Measurements from ENCODE around the gene ENPP1.

ENPP1 gene

DNA sequence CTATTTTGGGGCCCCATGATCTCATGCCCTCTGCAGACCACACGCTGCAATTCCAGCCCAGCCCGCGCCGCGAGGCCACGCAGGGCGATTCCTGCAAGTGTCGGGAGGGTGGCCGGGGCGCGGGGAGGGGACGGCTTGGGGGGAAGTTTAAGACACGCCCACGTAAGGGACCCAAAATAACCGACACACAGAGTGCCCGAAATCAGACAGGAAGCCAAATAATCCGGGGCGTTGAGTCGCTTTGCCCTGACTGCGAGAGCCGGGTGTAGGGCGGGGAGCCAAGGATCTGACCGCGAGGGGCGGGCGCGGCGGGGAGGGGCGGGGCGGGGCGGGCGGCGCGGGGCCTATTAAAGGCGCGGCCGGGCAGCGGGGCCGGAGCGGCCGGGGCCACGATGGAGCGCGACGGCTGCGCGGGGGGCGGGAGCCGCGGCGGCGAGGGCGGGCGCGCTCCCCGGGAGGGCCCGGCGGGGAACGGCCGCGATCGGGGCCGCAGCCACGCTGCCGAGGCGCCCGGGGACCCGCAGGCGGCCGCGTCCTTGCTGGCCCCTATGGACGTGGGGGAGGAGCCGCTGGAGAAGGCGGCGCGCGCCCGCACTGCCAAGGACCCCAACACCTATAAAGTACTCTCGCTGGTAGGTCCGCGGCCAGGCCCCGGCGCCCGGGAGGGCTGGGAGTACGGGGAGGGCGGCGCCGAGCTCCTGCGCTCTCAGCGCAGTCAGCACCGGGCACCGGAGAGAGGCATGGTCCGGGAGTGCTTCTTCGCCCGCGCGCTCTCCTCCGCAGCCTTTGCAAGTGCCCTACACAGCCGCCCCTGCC, at the start of gene ENPP1:
Gene ENPP1 (plus strand): TSS at position 377 of the 816 bp plus-strand sequence. CDS start 16 bp downstream, at position 393.
- peak; percentile 12 to 13 for DNase-seq

DNA sequence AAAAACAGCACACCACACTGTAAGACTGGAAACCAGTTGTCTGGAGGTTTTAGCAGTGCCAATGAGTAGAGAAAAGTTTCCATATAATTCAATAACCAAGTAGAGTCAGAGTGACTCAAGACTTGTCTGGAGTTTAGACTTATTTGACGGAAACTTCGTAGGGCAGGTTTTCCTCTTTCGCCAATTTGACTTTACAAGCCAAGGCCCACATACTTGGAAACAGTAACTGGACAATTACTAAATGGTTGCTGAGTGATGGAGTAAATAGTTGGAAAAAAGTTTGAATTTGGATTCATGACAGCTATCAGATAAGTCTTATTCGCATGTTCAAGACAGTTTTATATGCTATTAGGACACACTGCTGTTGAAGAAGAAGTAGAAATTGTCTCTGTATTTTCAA, 48.9 kb upstream of the ENPP1 start:
- no peak for DNase-seq

DNA sequence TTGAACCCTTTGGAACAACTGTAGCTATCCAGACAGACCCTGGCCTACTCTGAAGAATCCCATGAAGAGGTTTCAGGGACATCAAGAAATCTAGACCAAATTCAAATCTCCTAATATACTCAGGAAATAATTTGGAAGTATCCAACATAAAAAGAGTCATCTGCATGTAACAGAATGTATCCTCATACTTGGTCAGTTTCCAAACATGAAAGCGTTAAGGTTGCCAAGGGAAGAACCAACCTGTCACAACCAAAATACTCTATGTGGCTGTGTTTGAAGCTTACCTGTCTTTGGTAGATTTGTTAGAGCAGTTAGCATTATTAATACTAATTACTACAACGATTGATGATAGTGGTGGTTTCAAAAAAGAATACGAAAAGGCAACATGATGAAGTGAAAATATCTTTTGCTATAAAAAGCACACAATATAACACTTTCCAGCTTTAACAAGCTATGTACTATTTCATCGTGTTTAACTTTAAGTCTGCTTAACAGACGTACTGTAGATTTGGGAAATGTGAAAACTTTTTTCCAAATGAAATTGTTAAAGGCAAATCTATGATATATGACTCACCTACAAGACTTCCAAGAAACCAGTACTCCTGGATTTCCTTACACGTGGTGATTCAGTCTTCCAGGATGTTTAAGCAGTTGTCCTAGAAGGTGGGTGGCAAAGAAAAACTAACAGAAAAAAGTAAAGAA, 46.6 kb upstream of the ENPP1 start:
- no peak for DNase-seq

DNA sequence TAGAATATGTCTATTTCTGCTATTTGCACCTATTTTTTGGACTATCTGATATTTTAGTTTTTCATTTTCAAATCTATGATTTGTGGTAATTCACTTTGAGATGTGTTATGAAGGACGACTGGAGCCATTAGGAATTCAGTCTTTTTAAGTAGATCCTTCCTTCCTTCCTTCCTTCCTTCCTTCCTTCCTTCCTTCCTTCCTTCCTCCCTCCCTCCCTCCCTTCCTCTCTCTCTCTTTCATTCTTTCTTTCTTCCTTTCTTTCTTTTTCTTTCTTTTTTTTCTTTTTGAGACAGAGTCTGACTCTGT, 46.1 kb upstream of the ENPP1 start:
- DNase-seq, result no peak

DNA sequence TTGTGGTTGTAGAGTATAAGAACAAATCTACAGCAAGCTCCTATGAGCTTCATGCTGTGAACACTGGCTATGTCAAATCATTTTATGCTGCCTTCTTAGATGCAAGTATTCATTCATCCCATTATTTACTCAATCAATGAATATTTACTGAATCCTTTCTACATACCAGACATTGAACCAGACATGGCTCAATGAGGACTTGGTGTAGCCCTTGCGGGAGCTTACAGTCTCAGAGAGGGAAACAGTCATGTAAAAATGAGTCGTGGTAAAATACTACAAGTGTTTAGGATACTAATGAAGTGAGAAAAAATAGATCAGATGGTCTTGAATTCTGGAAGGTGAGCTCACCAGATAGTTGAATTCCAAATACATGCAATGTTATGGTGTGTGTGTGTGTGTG, 44.8 kb upstream of the ENPP1 start:
- no peak for DNase-seq

DNA sequence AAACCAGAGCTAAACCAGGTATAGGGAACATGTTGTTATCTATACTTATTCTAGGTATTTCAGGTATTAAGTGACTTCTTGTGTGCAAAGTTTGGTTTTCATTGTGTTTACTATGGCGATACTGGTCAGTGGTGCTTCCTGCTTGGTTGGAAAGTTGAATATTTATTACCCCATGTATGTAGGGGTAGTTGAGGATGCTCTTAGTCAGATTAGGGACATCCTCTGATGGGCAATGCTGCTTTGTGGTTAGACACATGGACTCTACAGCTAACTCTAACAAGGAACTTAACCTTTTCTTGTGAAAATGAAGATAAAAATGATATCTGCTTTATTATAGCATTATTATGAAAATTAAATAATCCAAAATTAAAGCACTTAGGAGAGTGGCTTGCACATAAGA, 44.1 kb upstream of the ENPP1 start:
- DNase-seq, result no peak

DNA sequence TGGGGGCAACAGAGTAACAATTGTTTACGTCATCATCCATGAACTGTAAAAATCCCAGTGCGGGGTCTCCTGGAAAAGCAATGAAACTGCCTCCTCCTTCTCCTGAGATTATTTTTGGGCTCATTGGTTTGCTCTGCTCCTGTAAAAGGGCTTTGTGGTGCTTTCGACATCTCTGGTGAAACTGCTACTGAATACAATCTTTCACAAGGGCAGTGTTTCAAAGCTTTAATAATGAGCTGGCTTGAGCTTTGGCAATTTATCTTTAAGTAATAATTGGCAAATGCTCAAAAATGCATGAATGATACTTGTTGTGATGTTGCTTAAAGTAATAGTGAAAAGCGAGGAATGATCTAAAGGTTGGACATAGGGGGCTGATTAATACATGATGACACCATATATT, 43.5 kb upstream of the ENPP1 start:
- no peak for DNase-seq

DNA sequence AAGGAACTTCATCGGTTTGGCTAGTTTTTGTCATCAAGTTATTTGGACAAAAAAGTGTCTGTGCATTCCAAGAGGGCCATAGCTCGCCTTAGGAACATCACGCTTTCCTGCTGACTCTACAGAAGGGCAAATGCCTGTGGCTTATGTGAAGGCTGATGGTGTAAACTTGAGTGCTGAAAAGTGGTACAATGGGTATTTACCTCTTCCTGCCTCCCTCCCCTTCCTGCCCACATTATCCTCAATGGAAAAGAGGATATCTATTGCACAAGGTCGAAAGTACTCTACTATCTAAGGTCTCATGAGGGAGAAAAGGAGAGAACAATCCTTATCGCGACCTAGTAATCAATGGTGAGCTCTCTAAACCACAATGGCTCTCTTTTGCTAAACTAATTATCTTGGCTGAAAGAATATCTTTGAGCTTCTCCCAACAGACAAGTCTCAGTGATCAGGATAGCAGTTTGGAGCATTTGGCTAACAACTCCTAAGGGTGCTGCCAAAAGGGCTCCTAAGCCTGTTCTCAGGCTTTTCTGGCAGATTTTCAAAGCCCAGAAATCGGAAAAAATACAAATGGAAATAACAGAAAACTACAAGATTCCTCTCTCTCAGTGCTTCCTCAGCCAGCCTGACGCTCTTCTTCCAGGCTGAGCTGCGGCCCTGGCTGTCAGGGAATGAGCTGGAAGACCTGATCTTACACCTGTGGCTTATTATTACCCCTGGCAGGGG, 42.6 kb upstream of the ENPP1 start:
- DNase-seq, result no peak

DNA sequence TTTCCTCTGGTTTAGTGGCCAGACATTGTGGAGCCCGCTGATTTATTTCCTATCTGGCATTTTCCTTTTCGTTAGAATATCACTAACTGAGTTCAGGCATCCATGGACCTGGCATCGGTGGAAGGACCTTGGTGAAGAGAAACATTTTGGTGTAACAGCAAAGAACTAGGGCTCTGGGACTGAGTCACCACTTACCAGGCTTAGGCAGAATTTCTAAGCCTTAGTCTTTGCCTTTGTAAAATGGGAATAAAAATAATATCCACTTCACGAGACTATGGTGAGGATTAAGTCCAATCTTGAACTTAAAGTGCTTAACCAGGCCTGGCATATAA, 42.0 kb upstream of the ENPP1 start:
- no peak for DNase-seq

DNA sequence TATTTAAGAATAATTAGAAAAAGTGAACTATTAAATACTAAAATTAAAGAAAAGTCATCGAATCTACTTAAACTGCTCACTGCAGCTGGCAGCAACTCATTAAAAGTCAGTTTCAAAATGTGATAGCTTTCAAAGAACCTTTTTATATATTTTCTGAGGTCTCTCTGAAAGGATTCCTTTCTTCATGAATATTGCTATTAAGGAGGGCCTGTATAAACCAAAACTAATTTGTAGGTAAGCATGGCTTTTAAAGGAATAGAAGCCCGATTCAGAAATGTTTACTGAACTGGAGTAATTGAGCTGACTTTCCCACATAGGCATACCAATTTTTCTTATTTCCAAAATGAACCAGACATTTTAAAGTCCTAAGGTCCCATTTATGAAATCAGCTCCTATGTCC, 41.2 kb upstream of the ENPP1 start:
- no peak for DNase-seq

DNA sequence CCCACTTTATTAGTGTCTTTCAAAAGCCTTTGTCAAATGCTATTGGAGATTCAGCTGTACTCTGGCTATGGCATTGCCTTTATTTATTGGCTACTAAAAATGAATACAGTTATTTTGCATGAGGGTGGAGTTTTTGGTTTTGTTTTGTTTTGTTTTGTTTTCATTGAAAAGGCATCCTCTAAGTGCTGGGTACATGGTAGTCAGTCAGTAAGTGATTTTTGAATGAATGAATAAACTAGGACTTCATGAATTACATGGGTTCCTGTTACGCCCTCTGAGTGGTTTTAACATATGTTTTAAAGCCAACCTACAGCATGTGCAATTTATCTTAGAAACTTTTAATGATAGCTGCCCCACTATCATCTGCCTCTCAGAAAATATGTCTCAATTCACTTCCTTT, 38.9 kb upstream of the ENPP1 start:
- no peak for DNase-seq

DNA sequence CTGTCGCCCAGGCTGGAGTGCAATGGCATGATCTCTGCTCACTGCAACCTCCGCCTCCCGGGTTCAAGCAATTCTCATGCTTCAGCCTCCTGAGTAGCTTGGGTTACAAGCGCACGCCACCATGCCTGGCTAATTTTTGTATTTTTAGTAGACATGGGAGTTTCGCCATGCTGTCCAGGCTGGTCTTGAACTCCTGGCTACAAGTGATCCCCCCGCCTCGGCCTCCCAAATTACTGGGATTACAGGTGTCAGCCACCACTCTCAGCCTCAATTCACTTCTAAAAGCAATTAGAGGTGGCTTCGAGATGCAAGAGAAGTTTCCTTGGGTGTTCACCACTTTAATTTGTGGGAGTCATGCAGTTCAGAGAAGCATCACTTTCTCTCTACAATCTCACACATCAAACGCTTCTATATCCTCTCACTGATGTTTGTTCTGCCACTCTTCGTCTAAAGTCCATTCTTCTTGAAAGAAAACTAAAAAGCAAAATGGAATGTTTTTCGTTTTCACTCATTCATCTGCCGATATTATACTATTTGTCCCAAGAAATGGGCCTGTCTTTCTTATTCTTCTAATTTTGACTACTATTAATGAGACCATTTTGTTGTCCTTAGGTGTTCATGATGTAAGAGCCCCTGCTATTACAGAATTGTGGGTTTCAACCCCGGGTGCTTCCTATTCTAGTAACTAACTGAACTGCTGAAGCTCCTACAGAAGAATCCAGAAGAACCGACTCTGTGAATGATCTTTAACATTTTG, 38.3 kb upstream of the ENPP1 start:
- no peak for DNase-seq

DNA sequence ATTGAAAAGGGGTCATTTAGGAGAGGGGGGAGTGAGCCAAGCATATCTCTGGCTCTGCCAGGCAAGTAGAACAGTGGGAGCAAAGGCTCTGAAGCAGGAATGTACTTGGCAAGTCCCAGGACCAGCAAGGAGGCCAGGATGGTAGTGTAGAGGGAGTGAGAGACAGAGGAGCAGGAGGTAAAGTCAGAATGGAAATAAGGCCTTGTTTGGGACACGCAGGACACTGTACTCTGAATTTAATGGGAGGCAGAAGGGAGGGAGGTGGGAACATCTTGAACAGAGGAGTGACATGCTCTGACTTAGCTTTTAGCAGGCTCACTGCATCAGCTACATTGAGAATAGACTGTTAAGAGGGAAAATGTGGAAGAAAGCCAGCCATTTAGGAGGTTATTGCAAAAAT, 37.0 kb upstream of the ENPP1 start:
- no peak for DNase-seq

DNA sequence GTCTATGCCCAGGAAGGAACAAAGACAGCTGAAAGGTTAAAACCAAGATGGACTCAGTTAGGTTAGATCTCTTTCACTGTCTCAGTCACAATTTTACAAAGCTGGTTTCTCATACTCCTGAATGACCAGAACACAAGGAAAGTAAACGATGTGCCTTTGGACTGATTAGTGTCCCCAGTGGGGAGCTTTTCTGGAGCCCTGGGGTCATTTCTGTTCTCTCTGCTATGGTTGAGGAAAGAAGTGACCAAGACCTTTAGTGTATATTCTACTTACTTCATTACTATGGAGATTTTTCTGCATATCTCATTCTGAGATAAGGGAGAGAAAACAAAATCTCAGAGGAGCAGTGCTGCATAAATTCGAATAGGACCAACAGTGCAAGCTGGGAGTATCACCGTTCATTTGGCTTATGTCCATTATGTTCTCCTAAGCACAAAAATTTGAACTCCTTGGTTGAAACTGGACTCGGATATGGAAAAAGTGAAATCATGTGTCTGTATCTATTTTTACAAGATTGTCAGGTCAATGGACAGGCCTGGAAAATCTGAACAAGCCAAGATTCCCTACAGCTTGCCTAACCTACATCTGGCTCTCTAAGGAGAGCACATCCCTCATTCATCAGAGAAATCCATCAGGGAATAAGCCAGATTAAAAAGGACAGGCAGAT, 34.4 kb upstream of the ENPP1 start:
- DNase-seq, result no peak

DNA sequence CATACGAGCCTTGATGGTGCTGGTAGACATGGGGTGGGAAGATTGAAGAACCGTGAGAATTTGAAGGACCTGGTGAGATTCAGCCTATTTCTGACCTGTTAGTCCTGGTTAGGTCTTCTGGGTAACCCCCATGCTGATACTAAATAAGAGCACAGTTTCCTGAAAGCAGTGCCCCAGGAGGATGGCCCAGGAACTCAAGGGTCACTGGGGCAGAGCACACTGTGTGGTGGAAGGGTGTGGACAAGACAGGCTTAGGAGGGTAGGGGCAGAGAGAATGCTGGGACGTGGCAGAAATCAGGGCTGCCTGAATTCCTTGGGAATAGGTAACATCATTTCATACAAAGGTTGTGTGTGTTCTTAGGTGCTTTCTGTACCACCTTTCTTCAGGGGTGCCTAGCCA, 31.9 kb upstream of the ENPP1 start:
- DNase-seq, result no peak

DNA sequence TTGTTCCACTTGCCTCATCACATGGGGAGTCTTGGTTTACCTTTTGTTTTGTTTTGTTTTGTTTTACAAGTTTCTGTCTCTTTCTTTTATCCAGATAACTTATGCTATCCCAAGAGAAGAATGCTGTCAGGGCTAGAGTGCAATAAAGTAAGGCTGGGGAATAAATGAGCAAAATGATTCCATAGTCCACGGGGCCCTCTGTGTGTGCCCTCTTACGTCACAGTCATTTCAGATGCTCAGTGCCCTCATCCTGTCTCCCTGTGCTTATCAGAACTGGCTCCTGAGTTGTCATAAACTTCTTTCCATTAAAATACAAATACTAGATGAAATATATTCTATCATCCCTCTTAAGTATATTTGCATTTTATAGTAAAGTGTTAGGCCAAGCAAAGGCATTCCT, 30.8 kb upstream of the ENPP1 start:
- DNase-seq, result no peak

DNA sequence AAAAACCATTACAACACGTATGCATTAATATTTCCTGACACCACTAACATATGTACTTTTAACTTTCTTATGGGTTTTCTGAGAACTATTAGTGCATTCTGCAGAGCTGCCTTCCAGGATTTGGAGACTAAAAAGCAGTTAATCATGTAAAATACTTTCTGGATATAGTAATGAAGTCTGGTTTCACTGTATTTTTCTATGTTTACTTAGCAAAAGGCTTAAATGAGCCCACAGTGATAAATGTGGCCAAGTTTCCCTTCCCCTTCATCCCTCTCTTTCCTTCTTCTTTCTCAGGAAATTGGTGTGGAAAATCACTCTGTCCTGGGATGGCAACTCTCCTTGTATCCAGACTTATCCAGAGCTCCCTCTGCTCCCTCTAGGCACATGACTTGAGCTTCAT, 29.7 kb upstream of the ENPP1 start:
- no peak for DNase-seq

DNA sequence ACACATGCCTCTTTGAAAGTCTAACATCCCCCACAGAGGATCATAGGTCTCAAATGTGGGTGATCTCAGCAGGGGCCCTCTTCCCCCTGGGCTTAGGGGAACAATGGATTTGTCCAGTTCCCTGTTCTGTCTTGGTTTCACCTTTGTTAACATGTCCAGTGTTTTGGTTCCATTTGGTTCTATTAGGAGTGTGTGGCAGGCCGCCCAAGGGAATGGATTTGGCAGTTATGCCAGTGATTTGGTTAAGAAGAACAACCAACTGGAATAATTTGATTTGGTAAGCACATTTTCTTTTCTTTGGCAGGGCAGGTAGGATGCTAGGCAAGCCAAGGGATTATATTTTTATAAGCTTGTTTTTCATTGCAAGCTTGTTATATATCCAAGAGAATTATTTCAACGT, 28.5 kb upstream of the ENPP1 start:
- no peak for DNase-seq

DNA sequence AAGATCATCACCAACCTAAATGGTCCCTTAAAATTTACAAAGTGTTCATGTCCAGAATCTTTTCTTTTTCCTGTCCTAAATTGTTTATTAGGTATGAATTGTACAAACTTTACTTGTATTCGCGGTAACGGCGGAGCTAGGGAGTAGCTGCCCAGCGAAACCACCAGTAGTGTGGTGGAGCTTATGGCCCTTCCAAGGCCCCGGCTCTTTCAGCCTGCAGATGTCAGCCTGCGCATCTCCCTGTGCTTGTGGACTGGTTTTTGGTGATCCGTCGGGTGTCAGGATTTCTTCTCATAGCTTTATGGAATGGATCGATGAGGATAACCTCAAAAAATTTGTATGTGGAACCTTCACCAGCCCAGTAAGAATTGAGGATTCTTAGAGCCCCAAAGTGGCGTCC, 27.2 kb upstream of the ENPP1 start:
- no peak for DNase-seq

DNA sequence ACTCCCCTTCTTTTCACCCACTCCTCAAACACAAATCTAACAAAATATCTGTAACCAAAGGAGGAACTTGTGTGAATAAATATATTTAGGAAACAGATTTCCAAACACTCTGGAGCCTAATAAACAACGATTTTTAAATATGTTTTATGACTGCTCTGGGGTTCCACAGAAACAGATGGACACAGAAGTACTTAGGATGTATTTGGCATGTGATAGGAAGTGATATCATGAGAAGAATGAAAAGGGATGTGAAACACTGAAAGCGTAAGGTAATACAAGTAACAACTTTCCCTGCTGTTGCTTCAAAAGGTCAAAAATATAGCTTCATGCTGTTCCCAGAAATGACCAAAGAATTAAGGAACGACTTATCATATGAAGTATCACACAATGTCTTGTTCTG, 26.1 kb upstream of the ENPP1 start:
- no peak for DNase-seq

DNA sequence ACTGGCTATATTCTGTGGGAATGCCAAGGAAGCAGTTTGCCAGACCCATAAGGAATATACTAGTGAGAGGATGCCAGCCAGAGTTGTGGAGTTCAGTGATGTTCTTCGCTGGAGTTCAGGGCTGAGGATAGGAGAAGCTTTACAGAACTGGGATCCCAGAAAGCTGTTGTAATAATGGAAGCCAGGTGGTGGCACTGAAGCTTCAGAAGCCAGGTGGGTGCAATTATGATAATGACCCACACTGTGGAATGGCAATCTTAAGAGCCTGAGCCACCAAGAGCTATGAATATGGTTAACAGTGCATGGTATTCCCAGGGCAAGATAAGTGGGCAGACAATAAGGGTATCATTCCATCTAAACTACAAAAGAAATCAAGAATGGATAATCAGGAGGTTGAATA, 25.1 kb upstream of the ENPP1 start:
- no peak for DNase-seq

DNA sequence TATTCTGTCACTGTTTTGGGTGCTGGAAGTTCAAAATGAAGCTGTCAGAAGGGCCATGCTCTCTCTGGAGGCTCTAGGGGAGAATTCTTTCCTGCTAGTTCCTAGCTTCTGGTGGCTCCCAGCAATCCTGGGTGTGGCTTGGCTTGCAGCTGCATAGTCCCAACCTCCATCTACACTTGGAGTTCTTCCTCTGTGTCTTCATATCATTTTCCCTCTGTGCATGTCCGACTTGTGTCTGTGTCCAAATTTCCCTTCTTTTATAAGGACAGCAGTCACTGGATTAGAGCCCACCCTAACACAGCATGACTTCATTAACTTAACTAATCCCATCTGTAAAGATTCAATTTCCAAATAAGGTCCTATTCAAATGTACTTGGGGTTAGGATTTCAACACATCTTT, 23.3 kb upstream of the ENPP1 start:
- DNase-seq, result no peak

DNA sequence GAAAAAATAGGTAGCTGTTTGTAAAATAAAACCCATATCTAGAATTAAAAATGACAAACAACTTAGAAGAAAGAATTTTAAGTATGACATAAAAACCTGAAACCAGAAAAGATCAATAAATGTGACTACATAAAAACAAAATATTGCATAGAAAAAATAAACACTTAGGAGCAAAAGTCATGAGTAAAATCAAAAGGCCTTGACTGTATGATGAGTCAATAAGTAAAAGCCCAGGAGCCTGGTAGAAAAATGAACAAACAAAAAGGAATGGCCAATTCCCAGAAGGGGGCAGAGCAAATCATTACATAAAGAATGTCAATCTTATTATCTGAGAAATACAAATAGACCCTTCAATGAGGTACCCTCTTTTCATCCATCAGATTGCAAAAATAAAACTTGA, 20.7 kb upstream of the ENPP1 start:
- no peak for DNase-seq
